Neural crest cell (in vitro differentiated cells): ENCODE data around the gene TMEM132A. TPM values are rescaled to one million over a fixed set of nuclear protein-coding genes. Genes with fewer than 3 reads are reported as not detected.
A peak's percentile ranks its signal among the peaks of the same experiment; 100 is the strongest.

Experiments
- DNase-seq: peaks from one replicate; pipeline ENCODE4 v3.0.0; 2021; ENCODE audit warnings: low read depth, mixed read lengths, low spot score
- H3K27ac Mint-ChIP-seq: one replicate; pipeline ENCODE4 v1.8.0; 2021; ENCODE audit warnings: mild to moderate bottlenecking, mixed read lengths; ENCODE audit not compliant: unreplicated experiment
- H3K27me3 Mint-ChIP-seq: 2 replicates; pipeline ENCODE4 v1.8.0; 2021; ENCODE audit warnings: low read depth, mild to moderate bottlenecking, mixed read lengths
- H3K36me3 Mint-ChIP-seq: 2 replicates; pipeline ENCODE4 v1.8.0; 2021; ENCODE audit warnings: low read depth, mild to moderate bottlenecking, mixed read lengths
- H3K4me1 Mint-ChIP-seq: 2 replicates; pipeline ENCODE4 v1.8.0; 2021; ENCODE audit warnings: mixed read lengths
- H3K4me3 Mint-ChIP-seq: one replicate; pipeline ENCODE4 v1.8.0; 2021; ENCODE audit warnings: mild to moderate bottlenecking, mixed read lengths
- H3K9me3 Mint-ChIP-seq: 2 replicates; pipeline ENCODE4 v1.8.0; 2021; ENCODE audit warnings: mixed read lengths
- total RNA-seq: library from RNA; stranded (reverse); gene quantifications from 2 replicates; pipeline ENCODE4 v1.2.1, GENCODE V29; 2021
- TF ChIP-seq, protein P1 (sequence below): fragments of 200-600 bp; sonication (generic); conservative IDR thresholded peaks from 2 replicates; pipeline ENCODE4 v1.5.0; 2021; ENCODE audit warnings: antibody characterized with exemption, mild to moderate bottlenecking

Gene TMEM132A
- total RNA-seq, 1 donor from 2014 or later: 216 TPM

DNA sequence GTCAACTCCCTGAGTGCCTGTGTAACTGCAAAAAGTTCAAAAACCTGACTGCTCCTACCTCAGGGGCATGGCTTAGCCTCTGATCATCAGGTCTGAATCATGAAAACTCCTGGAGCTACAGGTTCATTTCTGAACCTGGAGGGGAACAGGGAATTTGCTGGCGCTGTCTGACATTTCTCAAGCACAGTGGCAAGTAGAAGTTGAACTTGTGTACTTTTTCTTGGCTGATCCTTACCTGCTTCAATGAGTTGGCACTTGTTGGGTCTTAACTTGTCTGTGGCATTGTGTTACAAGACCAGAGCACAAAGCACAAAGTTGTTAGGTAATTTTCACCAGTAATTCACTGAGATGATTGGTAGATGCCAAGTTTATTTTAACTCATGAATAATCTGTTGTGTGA, 7.0 kb upstream of the TMEM132A start:
- H3K4me1 Mint-ChIP-seq: peaks cover 37% of the 10 kb centered on the region
- no peaks in the 10 kb centered on the region for H3K27me3 Mint-ChIP-seq
- TF ChIP-seq, protein P1, sequence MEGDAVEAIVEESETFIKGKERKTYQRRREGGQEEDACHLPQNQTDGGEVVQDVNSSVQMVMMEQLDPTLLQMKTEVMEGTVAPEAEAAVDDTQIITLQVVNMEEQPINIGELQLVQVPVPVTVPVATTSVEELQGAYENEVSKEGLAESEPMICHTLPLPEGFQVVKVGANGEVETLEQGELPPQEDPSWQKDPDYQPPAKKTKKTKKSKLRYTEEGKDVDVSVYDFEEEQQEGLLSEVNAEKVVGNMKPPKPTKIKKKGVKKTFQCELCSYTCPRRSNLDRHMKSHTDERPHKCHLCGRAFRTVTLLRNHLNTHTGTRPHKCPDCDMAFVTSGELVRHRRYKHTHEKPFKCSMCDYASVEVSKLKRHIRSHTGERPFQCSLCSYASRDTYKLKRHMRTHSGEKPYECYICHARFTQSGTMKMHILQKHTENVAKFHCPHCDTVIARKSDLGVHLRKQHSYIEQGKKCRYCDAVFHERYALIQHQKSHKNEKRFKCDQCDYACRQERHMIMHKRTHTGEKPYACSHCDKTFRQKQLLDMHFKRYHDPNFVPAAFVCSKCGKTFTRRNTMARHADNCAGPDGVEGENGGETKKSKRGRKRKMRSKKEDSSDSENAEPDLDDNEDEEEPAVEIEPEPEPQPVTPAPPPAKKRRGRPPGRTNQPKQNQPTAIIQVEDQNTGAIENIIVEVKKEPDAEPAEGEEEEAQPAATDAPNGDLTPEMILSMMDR: no peak
- no peak for DNase-seq
- peaks cover 13% of the 10 kb centered on the region for H3K36me3 Mint-ChIP-seq
- H3K4me3 Mint-ChIP-seq: peak overlapping the region; percentile 47
- no peaks in the 10 kb centered on the region for H3K9me3 Mint-ChIP-seq
- H3K27ac Mint-ChIP-seq: no peak overlapping the region

GRCh38 chr11:60918251-60918938, 5.9 kb upstream of the TMEM132A start:
- Mint-ChIP-seq H3K4me3 (peak overlapping the region; percentile 9), H3K9me3 (no peaks in the 10 kb centered on the region), H3K27ac (no peak overlapping the region), H3K36me3 (peaks cover 16% of the 10 kb centered on the region), H3K27me3 (no peaks in the 10 kb centered on the region), H3K4me1 (peaks cover 37% of the 10 kb centered on the region)
- TF ChIP-seq, protein P1: no peak
- DNase-seq: no peak

- H3K4me3 Mint-ChIP-seq: no peak overlapping the region
- TF ChIP-seq, protein P1: no peak
- no peaks in the 10 kb centered on the region for H3K27me3 Mint-ChIP-seq
- H3K4me1 Mint-ChIP-seq: peaks cover 32% of the 10 kb centered on the region
- H3K36me3 Mint-ChIP-seq: peaks cover 16% of the 10 kb centered on the region
- no peak overlapping the region for H3K27ac Mint-ChIP-seq
- H3K9me3 Mint-ChIP-seq: no peaks in the 10 kb centered on the region
- no peak for DNase-seq
Observed at GRCh38 chr11:60918939-60919265, 5.4 kb upstream of the TMEM132A start.

- peaks cover 16% of the 10 kb centered on the region for H3K36me3 Mint-ChIP-seq
- no peak overlapping the region for H3K27ac Mint-ChIP-seq
- no peaks in the 10 kb centered on the region for H3K9me3 Mint-ChIP-seq
- H3K4me1 Mint-ChIP-seq: peaks cover 33% of the 10 kb centered on the region
- no peaks in the 10 kb centered on the region for H3K27me3 Mint-ChIP-seq
- TF ChIP-seq, protein P1: no peak
- DNase-seq: no peak
- peak overlapping the region; percentile 23 for H3K4me3 Mint-ChIP-seq
Observed at GRCh38 chr11:60919320-60919719, 4.9 kb upstream of the TMEM132A start.

DNA sequence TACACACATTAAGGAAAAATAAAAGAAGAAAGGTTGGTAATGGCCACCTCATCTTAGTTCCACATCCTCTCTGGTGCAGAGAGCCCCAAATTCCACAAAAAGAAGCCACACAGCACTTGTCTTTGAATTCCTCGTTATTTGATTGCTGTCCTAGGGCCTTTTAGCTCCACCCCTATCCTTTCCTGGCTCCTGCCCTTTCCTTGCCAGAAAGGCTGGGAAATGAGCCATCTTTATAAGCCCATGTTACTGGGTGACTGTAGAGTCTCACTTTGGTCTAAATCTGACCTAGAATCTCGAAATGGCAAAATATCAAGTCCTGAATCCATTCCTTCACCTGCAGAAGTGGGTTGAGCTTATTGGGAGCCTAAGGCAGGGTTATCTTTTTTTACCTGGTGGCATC, 4.3 kb upstream of the TMEM132A start:
- DNase-seq: no peak
- Mint-ChIP-seq H3K4me1 (peaks cover 30% of the 10 kb centered on the region), H3K36me3 (peaks cover 16% of the 10 kb centered on the region), H3K27ac (no peak overlapping the region), H3K4me3 (peak overlapping the region; percentile 23), H3K27me3 (no peaks in the 10 kb centered on the region), H3K9me3 (no peaks in the 10 kb centered on the region)
- TF ChIP-seq, protein P1: no peak
